Measurements from ENCODE around the gene SLC6A3. TPM values are rescaled to one million over a fixed set of nuclear protein-coding genes. Genes with fewer than 3 reads are reported as not detected.

Gene SLC6A3
- polyA plus RNA-seq, 3 donors = not detected

DNA sequence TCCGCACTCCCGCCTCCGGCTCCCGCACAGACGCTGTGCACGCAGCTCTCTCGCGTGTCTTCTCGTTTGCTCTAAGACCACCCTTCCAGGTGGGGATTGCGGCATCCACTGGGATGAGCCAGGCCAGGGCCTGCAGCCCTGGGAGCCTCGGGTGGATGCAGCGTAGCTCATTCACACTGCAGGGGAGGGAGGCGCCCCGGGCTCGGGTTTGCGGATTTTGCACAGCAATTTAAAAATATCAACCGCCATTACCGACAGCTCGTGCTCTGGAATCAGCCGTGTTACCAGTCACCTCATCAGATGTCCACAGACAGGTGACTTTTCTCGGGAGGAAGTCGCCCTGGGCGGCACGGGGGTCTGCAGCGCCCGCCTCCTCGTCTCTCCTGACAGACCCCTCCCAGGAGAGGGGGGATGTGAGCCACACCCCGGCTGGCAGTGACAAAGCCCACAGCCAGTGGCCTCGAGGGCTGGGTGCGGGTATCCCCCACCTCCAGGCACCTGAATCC, 20.8 kb upstream of the SLC6A3 start:
- no peak for DNase-seq
- 99% methylated on average over 22 of the region's 30 CpGs for WGBS (ENCODE audit: insufficient coverage)
- peaks cover 64 to 95% of the 10 kb centered on the region in 2 donors for H3K36me3 ChIP-seq (replicated peaks in 1 of 2; ENCODE audit: control insufficient read depth in 1 of 2, insufficient read depth in 2 of 2, low read length in 2 of 2)

DNA sequence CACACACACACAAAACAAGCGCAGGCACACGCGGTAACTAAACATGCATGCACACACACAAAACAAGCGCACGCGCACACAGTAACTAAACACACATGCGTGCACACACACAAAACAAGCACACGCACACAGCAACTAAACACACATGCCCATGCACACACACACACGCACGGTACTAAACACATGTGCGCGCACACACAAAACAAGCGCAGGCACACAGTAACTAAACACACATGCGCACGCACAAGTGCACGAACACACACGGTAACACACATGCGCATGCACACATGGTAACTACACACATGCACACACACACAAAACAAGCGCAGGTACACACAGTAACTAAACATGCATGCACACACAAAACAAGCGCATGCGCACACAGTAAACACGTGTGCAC, 19.9 kb upstream of the SLC6A3 start:
- Histone ChIP-seq H3K36me3 (replicated peaks in 1 of 2; ENCODE audit: control insufficient read depth in 1 of 2, insufficient read depth in 2 of 2, low read length in 2 of 2) (peaks cover 62 to 95% of the 10 kb centered on the region in 2 donors), H3K27me3 (ENCODE audit: control insufficient read depth in 2 of 2, insufficient read depth in 2 of 2, low read length in 2 of 2) (no peaks in the 10 kb centered on the region), H3K27ac (ENCODE audit: low read depth in 1 of 2, low read length in 2 of 2) (no peak overlapping the region), H3K9me3 (replicated peaks in 1 of 2; ENCODE audit: control insufficient read depth in 1 of 2, insufficient read depth in 1 of 2, low read length in 2 of 2) (peaks cover 18% of the 10 kb centered on the region in 2 donors), H3K79me2 (ENCODE audit: insufficient read depth, low read length) (no peaks in the 10 kb centered on the region), H3K4me1 (ENCODE audit: control insufficient read depth in 1 of 2, insufficient read depth in 2 of 2, low read length in 2 of 2) (no peaks in the 10 kb centered on the region), H3K9ac (ENCODE audit: insufficient read depth, low read length, poor library complexity, severe bottlenecking) (no peak overlapping the region), H3K4me2 (replicated peaks; ENCODE audit: extremely low read depth, low read length, poor library complexity, severe bottlenecking) (no peak overlapping the region), H3K4me3 (replicated peaks in 1 of 3; ENCODE audit: low read depth in 2 of 3, low read length in 3 of 3) (no peak overlapping the region), H4K20me1 (ENCODE audit: insufficient read depth, low read length) (no peaks in the 10 kb centered on the region), H2AFZ (ENCODE audit: insufficient read depth, low read depth, low read length, poor library complexity, severe bottlenecking) (no peak overlapping the region)
- peaks cover 2 to 25% (median 15%) of the 10 kb centered on the region in 7 donors for H3K9me3 Mint-ChIP-seq
- no peak overlapping the region for H3K4me3 Mint-ChIP-seq
- WGBS (ENCODE audit: insufficient coverage) = 98% methylated on average over 22 of the region's 22 CpGs
- peaks cover 74 to 97% of the 10 kb centered on the region in 2 donors for H3K36me3 Mint-ChIP-seq
- TF ChIP-seq, protein P1, sequence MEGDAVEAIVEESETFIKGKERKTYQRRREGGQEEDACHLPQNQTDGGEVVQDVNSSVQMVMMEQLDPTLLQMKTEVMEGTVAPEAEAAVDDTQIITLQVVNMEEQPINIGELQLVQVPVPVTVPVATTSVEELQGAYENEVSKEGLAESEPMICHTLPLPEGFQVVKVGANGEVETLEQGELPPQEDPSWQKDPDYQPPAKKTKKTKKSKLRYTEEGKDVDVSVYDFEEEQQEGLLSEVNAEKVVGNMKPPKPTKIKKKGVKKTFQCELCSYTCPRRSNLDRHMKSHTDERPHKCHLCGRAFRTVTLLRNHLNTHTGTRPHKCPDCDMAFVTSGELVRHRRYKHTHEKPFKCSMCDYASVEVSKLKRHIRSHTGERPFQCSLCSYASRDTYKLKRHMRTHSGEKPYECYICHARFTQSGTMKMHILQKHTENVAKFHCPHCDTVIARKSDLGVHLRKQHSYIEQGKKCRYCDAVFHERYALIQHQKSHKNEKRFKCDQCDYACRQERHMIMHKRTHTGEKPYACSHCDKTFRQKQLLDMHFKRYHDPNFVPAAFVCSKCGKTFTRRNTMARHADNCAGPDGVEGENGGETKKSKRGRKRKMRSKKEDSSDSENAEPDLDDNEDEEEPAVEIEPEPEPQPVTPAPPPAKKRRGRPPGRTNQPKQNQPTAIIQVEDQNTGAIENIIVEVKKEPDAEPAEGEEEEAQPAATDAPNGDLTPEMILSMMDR (IDR thresholded peaks at IDR 0.05) = no peak
- H3K27me3 Mint-ChIP-seq (ENCODE audit: low read depth in 3 of 3) = no peaks in the 10 kb centered on the region
- DNase-seq = no peak
- H3K4me1 Mint-ChIP-seq = peaks cover 2% of the 10 kb centered on the region
- intact Hi-C loops (cut with micrococcal nuclease) = loop anchor here in 1 of 2 donors (10.0 kb wide), 1 partner anchor 180 kb away; no protein-coding TSS in a partner anchor
- H3K27ac Mint-ChIP-seq = no peak overlapping the region

More for the DNA sequence above, 20.8 kb upstream of the SLC6A3 start:
- Histone ChIP-seq H3K27me3 (ENCODE audit: control insufficient read depth in 2 of 2, insufficient read depth in 2 of 2, low read length in 2 of 2) (no peaks in the 10 kb centered on the region), H3K9me3 (replicated peaks in 1 of 2; ENCODE audit: control insufficient read depth in 1 of 2, insufficient read depth in 1 of 2, low read length in 2 of 2) (peaks cover 18% of the 10 kb centered on the region in 2 donors), H4K20me1 (ENCODE audit: insufficient read depth, low read length) (no peaks in the 10 kb centered on the region), H3K79me2 (ENCODE audit: insufficient read depth, low read length) (no peaks in the 10 kb centered on the region), H3K4me3 (replicated peaks in 1 of 3; ENCODE audit: low read depth in 2 of 3, low read length in 3 of 3) (no peak overlapping the region), H3K4me1 (ENCODE audit: control insufficient read depth in 1 of 2, insufficient read depth in 2 of 2, low read length in 2 of 2) (no peaks in the 10 kb centered on the region), H3K9ac (ENCODE audit: insufficient read depth, low read length, poor library complexity, severe bottlenecking) (no peak overlapping the region), H3K4me2 (replicated peaks; ENCODE audit: extremely low read depth, low read length, poor library complexity, severe bottlenecking) (no peak overlapping the region), H2AFZ (ENCODE audit: insufficient read depth, low read depth, low read length, poor library complexity, severe bottlenecking) (no peak overlapping the region), H3K27ac (ENCODE audit: low read depth in 1 of 2, low read length in 2 of 2) (no peak overlapping the region)
- Mint-ChIP-seq H3K27me3 (ENCODE audit: low read depth in 3 of 3) (no peaks in the 10 kb centered on the region), H3K9me3 (peaks cover 2 to 25% (median 12%) of the 10 kb centered on the region in 7 donors), H3K4me1 (peaks cover 2% of the 10 kb centered on the region), H3K4me3 (no peak overlapping the region), H3K27ac (peak overlapping the region in 1 of 7 donors; percentile 77), H3K36me3 (peaks cover 74 to 97% of the 10 kb centered on the region in 2 donors)
- intact Hi-C loops (cut with micrococcal nuclease) = loop anchor here in 1 of 2 donors (10.0 kb wide), 1 partner anchor 179 kb away; no protein-coding TSS in a partner anchor
- TF ChIP-seq, protein P1 (IDR thresholded peaks at IDR 0.05) = no peak
